ENCODE data around the gene CLEC2D.
"Not testable (repeated sequence)": the region's sequence is repeated elsewhere in the genome, so short reads cannot be mapped to it uniquely, and the experiment has no call there.

The CLEC2D gene

GRCh38 chr12:9699898-9700605, 30.5 kb downstream of the CLEC2D start:
- DNase-seq (ENCODE audit: low read depth in 2 of 2), result no peak

GRCh38 chr12:9700606-9700956, 31.1 kb downstream of the CLEC2D start:
- no peak for DNase-seq (ENCODE audit: low read depth in 2 of 2)

DNA sequence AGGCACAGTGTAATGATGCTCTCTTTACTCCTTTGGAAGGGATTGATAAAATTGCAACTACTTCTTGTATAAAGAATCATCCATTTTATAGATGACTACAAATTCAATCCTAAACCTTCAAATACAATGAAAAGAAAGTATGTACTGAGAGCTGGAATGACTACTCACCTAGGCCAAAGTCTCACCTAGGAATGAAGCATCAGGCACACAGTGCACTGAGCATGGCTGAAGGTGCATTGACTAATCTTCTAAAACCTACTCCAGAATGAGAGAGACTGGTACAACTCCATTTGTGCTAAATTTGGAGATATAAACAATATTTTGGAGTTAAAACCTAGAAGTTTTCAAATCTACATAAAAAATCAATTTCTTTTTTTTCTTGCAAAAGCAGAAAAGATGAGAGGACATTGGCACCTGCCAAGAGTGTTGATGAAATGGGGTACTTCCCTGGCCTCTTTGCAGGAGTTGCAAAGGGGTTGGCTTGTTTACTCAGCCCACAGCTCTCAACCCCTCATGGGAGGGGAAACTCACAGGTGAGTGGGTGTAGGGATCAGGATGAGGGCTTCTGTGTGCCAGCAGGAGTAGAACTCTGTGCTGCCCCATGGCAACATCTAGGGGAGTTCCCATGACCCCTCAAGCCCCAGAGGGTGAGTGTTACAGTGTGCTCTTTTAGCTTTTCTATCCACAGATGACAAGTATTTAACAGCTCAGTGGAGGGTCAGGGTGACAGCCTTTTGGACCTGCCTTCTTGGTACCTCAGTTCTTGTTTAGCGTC, 32.1 kb downstream of the CLEC2D start:
- DNase-seq (ENCODE audit: low read depth in 2 of 2), result no peak

- no peak for DNase-seq (ENCODE audit: low read depth in 2 of 2)
Observed at GRCh38 chr12:9702255-9702654, 32.7 kb downstream of the CLEC2D start.

DNA sequence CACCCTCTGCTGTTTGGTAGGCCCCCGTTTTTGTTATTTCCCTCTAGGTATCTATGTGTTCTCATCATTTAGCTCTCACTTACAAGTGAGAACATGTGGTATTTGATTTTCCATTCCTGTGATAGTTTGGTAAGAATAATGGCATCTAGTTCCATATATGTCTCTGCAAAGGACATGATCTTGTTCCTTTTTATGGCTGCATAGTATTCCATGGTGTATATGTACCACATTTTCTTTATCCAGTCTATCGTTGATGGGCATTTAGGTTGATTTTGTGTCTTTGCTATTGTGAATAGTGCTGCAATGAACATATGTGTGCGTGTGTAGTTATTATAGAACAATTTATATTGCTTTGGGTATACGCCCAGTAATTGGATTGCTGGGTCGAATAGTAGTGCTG, 35.0 kb downstream of the CLEC2D start:
- not testable (repeated sequence) for DNase-seq (ENCODE audit: low read depth in 2 of 2)

DNA sequence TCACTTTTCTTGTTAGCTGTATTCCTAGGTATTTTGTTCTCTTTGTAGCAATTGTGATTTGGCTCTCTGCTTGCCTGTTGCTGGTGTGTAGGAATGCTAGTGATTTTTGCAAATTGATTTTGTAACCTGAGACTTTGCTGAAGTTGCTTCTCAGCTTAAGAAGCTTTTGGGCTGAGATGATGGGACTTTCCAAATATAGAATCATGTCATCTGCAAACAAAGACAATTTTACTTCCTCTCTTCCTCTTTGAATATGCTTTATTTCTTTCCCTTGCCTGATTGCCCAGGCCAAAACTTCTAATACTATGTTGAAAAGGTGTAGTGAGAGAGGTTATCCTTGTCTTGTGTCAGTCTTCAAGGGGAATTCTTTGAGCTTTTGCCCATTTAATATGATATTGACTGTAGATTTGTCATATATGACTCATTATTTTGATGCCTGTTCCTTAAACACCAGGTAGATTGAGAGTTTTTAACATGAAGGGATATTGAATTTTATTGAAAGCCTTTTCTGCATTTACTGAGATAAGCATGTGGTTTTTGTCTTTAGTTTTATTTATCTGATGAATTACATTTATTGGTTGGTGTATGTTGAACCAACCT, 36.7 kb downstream of the CLEC2D start:
- DNase-seq (ENCODE audit: low read depth in 2 of 2), result no peak

DNA sequence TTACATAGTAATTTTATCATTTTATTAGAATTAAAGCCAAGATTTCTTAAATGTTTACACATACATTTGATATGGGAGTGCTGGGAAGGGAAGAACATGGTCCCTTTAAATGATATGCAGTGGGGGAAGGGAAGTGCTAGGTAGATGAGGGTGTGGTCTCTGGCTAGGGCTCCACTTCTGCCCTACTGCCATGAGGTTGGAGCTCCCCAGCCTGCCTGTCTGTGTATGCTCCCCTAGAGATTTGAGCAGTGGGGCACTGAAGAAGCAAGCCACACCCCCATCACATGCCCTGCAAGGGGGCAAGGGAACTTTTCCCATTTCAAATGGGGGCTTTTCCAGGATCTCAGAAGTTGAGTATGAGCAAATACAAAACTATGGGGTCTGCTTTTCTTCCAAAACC, 37.8 kb downstream of the CLEC2D start:
- no peak for DNase-seq (ENCODE audit: low read depth in 2 of 2)

GRCh38 chr12:9707864-9708808, 38.6 kb downstream of the CLEC2D start:
- DNase-seq (ENCODE audit: low read depth in 2 of 2), result peak; percentile 34 to 43

- no peak for DNase-seq (ENCODE audit: low read depth in 2 of 2)
Observed at GRCh38 chr12:9708853-9709252, 39.3 kb downstream of the CLEC2D start.

DNA sequence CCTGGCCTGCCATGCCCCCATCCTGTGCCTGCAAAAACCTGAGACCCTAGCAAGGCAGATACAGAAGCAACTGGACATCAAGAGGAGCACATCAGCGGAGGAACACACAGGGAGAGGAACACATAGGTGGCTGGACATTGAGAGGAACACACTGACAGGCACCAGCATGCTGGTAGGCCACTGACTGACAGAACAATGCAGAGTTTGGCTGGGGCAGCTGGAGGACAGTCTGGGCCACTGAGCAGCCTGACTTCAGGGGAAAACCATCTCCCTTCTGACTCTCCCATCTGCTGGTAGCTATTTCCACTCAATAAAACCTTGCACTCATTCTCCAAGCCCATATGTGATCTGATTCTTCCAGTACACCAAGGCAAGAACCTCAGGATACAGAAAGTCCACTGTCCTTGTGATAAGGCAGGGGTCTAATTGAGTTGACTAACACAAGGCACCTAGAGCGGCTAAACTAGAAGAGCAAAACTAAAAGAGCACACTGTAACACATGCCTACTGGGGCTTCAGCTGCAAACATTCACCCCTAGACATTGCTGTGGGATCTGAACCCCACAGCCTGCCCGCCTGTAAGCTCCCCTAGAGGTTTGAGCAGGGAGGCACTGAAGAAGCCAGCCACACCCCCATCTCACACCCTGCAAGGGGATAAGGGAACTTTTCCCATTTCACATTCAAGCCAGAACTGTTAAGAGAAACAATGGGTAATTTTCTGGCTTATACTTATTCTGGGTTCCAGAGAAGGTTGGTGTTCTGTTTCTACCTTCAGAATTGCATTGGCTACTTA, 41.3 kb downstream of the CLEC2D start:
- DNase-seq (ENCODE audit: low read depth in 2 of 2), result no peak

DNA sequence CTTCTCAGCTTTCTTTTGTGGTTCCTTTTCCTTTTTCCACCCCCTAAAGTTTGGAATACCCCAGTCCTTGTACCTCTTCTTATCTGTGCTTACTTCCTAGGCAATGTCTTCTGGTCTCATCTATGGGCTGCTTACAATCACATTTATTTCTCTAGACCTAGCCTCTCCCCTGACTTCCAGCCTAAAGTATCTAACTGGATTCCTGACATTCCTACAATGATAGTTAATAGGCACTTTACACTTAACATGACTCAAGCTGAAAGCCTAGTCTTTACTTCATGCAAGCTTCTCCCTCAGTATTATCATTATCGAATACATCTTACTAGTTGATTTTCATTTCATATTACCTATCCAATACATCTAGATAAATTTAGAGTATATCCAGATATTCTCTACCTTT, 42.2 kb downstream of the CLEC2D start:
- DNase-seq (ENCODE audit: low read depth in 2 of 2), result no peak

DNA sequence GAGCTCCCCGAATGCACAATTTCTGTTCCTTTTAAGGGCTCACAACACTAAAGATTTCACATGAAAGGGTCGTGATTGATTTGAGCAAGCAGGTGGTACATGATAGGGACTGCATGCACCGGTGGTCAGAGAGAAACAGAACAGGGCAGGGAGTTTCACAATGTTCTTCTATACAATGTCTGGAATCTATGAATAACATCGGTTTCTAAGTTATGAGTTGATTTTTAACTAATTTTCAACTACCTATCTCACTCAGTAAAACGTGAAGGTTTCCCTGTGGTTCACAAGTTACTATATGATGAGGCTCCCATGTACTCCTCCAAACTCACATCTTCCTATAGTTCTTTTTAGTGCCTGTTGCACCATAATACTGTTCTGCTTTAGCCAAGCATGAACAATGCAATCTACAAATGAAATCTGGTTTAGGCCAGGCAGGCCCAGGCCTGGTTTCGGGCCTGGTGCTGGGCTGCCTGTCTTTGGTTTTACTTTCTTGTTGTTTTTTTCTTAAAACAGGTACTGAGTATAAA, 43.6 kb downstream of the CLEC2D start:
- DNase-seq (ENCODE audit: low read depth in 2 of 2), result not testable (repeated sequence)

- DNase-seq (ENCODE audit: low read depth in 2 of 2), result no peak
Observed at GRCh38 chr12:9717070-9717925, 47.8 kb downstream of the CLEC2D start.

DNA sequence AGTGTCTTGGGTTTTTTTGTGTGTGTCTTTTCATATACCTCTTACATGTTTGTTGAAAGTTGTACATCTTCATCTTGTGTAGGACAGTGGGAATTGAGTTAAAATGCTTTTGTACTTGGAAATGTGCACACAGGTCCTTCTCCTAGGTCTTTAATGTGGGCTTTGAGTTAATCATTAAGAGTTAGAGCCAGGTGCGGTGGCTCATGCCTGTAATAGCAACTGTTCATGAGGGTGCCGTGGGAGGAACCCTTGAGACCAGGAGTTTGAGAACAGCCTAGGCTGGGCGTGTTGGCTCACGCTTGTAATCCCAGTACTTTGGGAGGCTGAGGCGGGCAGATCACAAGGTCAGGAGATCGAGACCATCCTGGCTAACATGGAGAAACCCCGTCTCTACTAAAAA, 49.5 kb downstream of the CLEC2D start:
- no peak for DNase-seq (ENCODE audit: low read depth in 2 of 2)

DNA sequence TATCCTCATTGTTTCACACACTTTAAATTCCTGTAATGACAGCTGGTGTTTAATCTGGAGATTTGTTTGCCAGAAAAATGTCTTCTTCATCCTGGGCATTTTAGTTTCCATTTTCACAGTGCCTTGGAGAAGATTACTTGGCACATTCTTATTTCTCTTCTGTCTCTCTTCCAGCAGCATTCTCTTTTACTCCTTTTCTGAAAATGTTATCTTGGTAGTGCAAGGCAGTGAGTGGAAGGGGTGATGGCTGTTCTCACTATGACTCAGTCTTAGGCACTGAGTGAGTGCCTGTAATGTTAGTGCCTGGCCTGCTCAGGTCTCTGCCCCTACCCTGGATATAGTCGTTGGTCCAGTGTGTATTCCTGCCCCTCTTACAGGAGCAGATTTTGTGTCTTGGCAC, 50.3 kb downstream of the CLEC2D start:
- no peak for DNase-seq (ENCODE audit: low read depth in 2 of 2)

GRCh38 chr12:9721394-9722092, 52.0 kb downstream of the CLEC2D start:
- no peak for DNase-seq (ENCODE audit: low read depth in 2 of 2)

DNA sequence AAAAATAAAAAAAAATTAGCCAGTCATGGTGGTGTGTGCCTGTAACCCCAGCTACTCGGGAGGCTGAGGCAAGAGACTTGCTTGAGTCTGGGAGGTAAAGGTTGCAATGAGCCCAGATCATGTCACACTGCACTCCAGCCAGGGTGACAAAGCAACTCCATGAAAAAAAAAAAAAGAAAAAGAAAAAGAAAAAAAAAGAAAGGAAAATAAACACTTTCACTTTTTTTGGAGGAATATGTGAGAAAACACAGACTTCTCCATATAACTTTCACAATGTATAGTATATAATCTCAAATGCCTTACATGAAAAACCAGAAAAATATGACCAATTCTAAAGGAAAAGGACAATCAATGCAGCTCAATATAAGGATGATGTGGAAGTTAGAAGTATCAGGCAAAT, 54.5 kb downstream of the CLEC2D start:
- no peak for DNase-seq (ENCODE audit: low read depth in 2 of 2)

DNA sequence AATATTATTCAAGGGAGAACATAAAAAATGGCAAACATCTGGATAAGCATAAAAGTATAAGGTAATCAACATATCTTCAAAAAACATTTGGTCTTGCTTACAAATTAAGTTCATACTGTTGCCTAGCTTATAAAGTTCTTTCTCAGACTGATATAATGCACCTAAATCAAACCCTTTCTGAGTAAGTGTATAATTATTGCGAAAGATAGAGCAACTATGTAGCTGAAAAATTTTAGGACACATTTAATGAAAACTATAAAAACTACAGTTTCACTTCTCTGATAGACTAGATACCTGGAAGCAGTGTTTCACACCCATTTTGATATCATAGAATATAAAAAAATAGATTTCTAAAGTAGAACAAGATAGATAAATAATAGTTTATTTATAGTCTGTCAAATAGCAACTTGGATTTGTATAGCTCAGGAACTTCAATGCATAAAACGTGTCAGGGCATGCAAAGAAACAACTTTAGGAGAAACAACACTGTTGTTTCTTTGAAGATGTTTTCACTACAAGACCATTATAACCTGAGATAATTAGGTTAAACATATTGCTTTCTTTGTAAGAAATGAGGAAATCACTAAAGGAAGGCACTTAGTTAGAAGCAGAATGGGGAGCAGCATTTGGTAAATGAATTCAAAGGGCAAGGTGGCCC, 55.8 kb downstream of the CLEC2D start:
- no peak for DNase-seq (ENCODE audit: low read depth in 2 of 2)

DNA sequence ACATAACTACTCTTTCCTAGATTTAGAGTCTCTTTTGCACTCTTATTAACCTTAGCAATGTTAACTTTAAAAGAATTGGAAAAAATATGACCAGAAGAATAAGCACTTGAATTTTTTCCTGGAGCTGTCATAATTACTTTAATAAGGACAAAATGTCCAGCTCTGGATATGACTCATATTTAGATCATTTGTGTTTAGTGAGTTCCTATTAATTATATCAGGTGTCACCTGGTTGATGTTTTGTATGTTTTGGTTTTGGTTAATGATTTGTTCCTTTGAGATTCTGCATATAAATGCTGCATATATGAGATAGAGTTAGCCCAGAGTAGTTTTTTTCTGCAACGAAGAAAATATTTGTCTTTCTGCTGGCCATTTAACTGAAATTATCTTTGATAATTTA, 58.3 kb downstream of the CLEC2D start:
- DNase-seq (ENCODE audit: low read depth in 2 of 2), result no peak
